MCF 10A (cell line): Measurements from ENCODE around the gene STOM. TPM values are rescaled to one million over a fixed set of nuclear protein-coding genes. Genes with fewer than 3 reads are reported as not detected.

ENCODE experiments used
- BruUV-seq: library from RNA; stranded (reverse); fragments of 400-500 nt; replicated peaks from 2 replicates; lab custom pipeline; 2021; lab: Mats Ljungman, UMichigan
- CTCF ChIA-PET: fragments of 300-600 bp; sonication (Branson Sonifier 250); formaldehyde crosslinking; extraction: SDS; loops from one replicate; lab custom pipeline; 2021; ENCODE audit warnings: antibody characterized with exemption, inconsistent platforms; lab: Yijun Ruan, JAX
- POLR2A ChIA-PET: fragments of 300-600, 350-650 bp; sonication (Branson Sonifier 250); formaldehyde crosslinking; extraction: SDS; loops from one replicate; lab custom pipeline; 2020; ENCODE audit warnings: antibody characterized with exemption, inconsistent platforms; lab: Yijun Ruan, JAX
- DNase-seq: peaks from one replicate; pipeline ENCODE4 v3.0.0-alpha.2; 2018; ENCODE audit not compliant: unreplicated experiment
- H3K27ac Mint-ChIP-seq: one replicate; pipeline ENCODE4 v1.8.0; 2022; ENCODE audit warnings: mild to moderate bottlenecking, low read depth, mixed read lengths; ENCODE audit not compliant: unreplicated experiment
- H3K27me3 Mint-ChIP-seq: one replicate; pipeline ENCODE4 v1.8.0; 2022; ENCODE audit warnings: mixed read lengths; ENCODE audit not compliant: insufficient read depth, unreplicated experiment
- H3K36me3 Mint-ChIP-seq: one replicate; pipeline ENCODE4 v1.8.0; 2022; ENCODE audit warnings: mild to moderate bottlenecking, moderate library complexity, mixed read lengths; ENCODE audit not compliant: insufficient read depth, unreplicated experiment
- H3K4me1 Mint-ChIP-seq: one replicate; pipeline ENCODE4 v1.8.0; 2022; ENCODE audit warnings: mixed read lengths; ENCODE audit not compliant: insufficient read depth, unreplicated experiment
- H3K4me3 Mint-ChIP-seq: one replicate; pipeline ENCODE4 v1.8.0; 2022; ENCODE audit warnings: mild to moderate bottlenecking, moderate library complexity, mixed read lengths; ENCODE audit not compliant: unreplicated experiment
- H3K9me3 Mint-ChIP-seq: one replicate; pipeline ENCODE4 v1.8.0; 2022; ENCODE audit warnings: mixed read lengths; ENCODE audit not compliant: unreplicated experiment
- CTCF ChIP-seq: fragments of 200-600 bp; IDR thresholded peaks from one replicate; pipeline ENCODE4 v1.8.0; 2022; ENCODE audit warnings: antibody characterized with exemption, mild to moderate bottlenecking; ENCODE audit not compliant: unreplicated experiment
- intact Hi-C: fragments of 100-400 bp; cut with micrococcal nuclease; formaldehyde crosslinking; loops from 2 replicates; pipeline ENCODE4 v1.14.1; 2022
- total RNA-seq: library from RNA; stranded (reverse); gene quantifications from 2 replicates; pipeline ENCODE4 v1.2.3, GENCODE V29; 2022

Gene STOM
- total RNA-seq, 1 experiment from 2014 or later: 231 TPM

- peaks cover 5% of the 10 kb centered on the region for H3K4me1 Mint-ChIP-seq
- no peaks in the 10 kb centered on the region for H3K9me3 Mint-ChIP-seq
- CTCF ChIA-PET: interaction anchor here (0.8 to 1.8 kb wide), 4 partner anchors 9 to 115 kb away, joined by 3 to 5 read pairs (median 4); no protein-coding TSS in a partner anchor
- H3K27me3 Mint-ChIP-seq: no peaks in the 10 kb centered on the region
- H3K27ac Mint-ChIP-seq: no peak overlapping the region
- POLR2A ChIA-PET: interaction anchor here (1.0 kb wide), 1 partner anchor 46 kb away, joined by 3 read pairs; no protein-coding TSS in a partner anchor
- no peak for TF ChIP-seq CTCF
- intact Hi-C loops: no loop called here
- H3K36me3 Mint-ChIP-seq: peaks cover 56% of the 10 kb centered on the region
- no peak overlapping the region for H3K4me3 Mint-ChIP-seq
- no TSS peak for BruUV-seq
- no peak for DNase-seq
Measured at GRCh38 chr9:121328476-121328875, 41.6 kb downstream of the STOM start.

DNA sequence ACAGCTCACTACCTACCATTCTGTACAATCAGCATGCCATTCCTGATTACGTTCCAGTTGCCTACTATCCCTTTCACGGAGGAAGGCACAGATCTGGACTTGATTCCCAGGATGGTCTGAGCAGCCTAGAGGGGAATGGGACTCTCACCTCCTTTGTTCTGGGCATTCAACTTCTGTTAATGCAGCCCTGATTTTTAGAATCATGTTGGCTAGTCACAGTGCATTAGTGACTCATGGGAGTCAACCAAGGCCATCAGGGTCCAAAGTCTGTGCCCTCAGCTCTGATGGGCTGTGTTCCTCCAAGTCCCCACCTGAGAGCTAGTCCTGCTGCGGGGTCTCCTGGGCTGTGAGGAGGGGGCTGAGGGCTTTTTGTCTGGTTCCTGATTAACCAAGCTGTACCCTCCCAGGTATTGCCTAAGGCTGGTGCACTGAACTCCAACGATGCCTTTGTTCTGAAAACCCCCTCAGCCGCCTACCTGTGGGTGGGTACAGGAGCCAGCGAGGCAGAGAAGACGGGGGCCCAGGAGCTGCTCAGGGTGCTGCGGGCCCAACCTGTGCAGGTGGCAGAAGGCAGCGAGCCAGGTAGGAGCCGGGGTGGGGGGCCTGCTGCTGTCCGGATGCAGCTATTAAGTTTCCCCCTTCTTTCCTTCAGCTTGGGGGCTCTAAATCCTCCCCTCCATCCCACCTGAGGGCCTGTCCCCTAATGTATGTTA is 43.0 kb downstream of the STOM start:
- CTCF ChIA-PET: interaction anchor here (0.5 kb wide), 1 partner anchor 212 kb away, joined by 3 read pairs; no protein-coding TSS in a partner anchor
- peaks cover 18% of the 10 kb centered on the region for H3K4me1 Mint-ChIP-seq
- H3K27me3 Mint-ChIP-seq: no peaks in the 10 kb centered on the region
- no peak overlapping the region for H3K4me3 Mint-ChIP-seq
- POLR2A ChIA-PET: interaction anchor here (0.6 to 0.7 kb wide), 2 partner anchors 12 to 72 kb away, joined by 3 read pairs; no protein-coding TSS in a partner anchor
- TF ChIP-seq CTCF: no peak
- no peaks in the 10 kb centered on the region for H3K9me3 Mint-ChIP-seq
- no TSS peak for BruUV-seq
- peaks cover 56% of the 10 kb centered on the region for H3K36me3 Mint-ChIP-seq
- H3K27ac Mint-ChIP-seq: no peak overlapping the region
- DNase-seq: no peak
- intact Hi-C loops: no loop called here

DNA sequence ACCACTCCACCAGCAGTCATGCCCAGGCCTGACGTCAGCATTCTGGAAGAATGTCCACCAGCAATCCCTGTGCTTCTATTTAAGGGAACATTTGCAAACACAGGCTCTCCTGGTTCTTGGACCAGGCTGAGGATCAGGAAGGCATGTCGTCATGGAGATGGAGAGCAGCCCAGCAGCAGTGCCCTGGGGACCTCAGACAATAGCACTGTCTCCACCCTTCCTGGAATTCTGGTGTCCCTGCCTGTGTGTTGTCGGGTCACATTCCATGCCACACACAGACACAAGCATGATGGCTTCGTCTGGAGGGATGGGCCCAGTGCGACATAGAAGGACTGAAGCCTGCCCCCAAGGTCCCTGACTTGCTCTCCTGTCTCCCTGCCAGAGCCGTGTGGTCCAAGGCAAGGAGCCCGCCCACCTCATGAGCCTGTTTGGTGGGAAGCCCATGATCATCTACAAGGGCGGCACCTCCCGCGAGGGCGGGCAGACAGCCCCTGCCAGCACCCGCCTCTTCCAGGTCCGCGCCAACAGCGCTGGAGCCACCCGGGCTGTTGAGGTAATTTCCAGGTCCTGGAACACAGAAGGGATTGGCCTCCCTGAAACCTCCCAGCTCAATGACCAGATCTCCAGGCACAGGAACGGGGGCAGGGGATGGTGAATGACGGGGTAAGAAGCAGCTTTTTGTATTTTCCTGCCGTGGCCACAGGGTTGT is 43.8 kb downstream of the STOM start:
- Mint-ChIP-seq H3K9me3 (no peaks in the 10 kb centered on the region), H3K27me3 (no peaks in the 10 kb centered on the region), H3K27ac (peak overlapping the region; percentile 49), H3K36me3 (peaks cover 51% of the 10 kb centered on the region), H3K4me3 (no peak overlapping the region), H3K4me1 (peaks cover 20% of the 10 kb centered on the region)
- peak; percentile 58 for DNase-seq
- no TSS peak for BruUV-seq
- ChIA-PET POLR2A (no interaction called here), CTCF (no interaction called here)
- TF ChIP-seq CTCF: no peak
- intact Hi-C loops: no loop called here

DNA sequence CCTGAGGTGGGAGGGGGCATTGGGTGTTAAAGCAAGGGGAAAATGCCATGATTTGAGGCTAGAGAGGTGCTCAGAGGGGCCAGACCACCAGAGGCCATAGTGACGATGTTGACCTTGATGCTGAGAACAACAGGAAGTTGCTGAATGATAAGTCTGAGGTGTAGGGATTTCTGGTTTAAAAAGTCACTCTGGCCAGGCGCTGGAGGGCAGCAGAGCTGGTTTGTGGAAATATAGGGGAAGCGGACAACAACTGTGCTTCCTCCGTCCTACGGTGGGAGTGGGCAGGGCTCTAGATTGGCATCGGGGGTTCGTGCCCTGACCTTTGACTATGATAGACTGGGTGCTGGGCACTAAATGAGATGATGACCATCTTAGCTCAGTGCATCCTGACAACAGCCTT is 44.7 kb downstream of the STOM start:
- Mint-ChIP-seq H3K27me3 (no peaks in the 10 kb centered on the region), H3K4me3 (no peak overlapping the region), H3K36me3 (peaks cover 45% of the 10 kb centered on the region), H3K4me1 (peaks cover 20% of the 10 kb centered on the region), H3K9me3 (no peaks in the 10 kb centered on the region), H3K27ac (no peak overlapping the region)
- no peak for TF ChIP-seq CTCF
- ChIA-PET POLR2A (no interaction called here), CTCF (no interaction called here)
- BruUV-seq: no TSS peak
- intact Hi-C loops: no loop called here
- no peak for DNase-seq
